AG04450 (cell line): ENCODE measurements around the gene ATOH1. TPM values are rescaled to one million over a fixed set of nuclear protein-coding genes. Genes with fewer than 3 reads are reported as not detected.

ENCODE experiments used
- CTCF ChIA-PET: fragments of 300-600, 350-600 bp; formaldehyde crosslinking; extraction: SDS; loops from one replicate; lab custom pipeline; 2022; ENCODE audit warnings: antibody characterized with exemption, inconsistent platforms; lab: Charles Lee
- POLR2A ChIA-PET: fragments of 350-600 bp; formaldehyde crosslinking; extraction: SDS; loops from one replicate; lab custom pipeline; 2021; ENCODE audit warnings: antibody characterized with exemption, inconsistent platforms; lab: Yijun Ruan, JAX
- DNase-seq: peaks from one replicate; pipeline ENCODE4 v3.0.0-alpha.2; 2011; ENCODE audit warnings: low read depth, low spot score
- H3K27ac ChIP-seq: one replicate; pipeline ENCODE4 v1.5.1; 2012; ENCODE audit warnings: low read depth, low read length, control low read depth
- H3K27me3 ChIP-seq: one replicate; pipeline ENCODE4 v1.6.0; 2012; ENCODE audit warnings: low read length; ENCODE audit not compliant: control insufficient read depth, insufficient read depth
- H3K4me3 ChIP-seq: 2 replicates; pipeline ENCODE4 v1.5.1; 2011; ENCODE audit warnings: mild to moderate bottlenecking, low read depth, low read length, control low read depth
- H3K9me3 ChIP-seq: 2 replicates; pipeline ENCODE4 v1.5.1; 2012; ENCODE audit warnings: low read length; ENCODE audit not compliant: control insufficient read depth, insufficient read depth
- CTCF ChIP-seq: IDR thresholded peaks from 2 replicates; pipeline ENCODE4 v1.5.1; 2011; ENCODE audit warnings: low read depth, low read length, control low read depth, inconsistent platforms
- polyA plus RNA-seq: library from polyadenylated mRNA; depleted of rRNA; stranded (reverse); fragments of >200 nt; gene quantifications from 2 replicates; pipeline ENCODE4 v1.2.3, GENCODE V29; 2011
- small RNA-seq: library from RNA; depleted of rRNA; stranded (forward); fragments of <200 nt; gene quantifications from one replicate; pipeline ENCODE3, GENCODE V24; 2012; ENCODE audit warnings: low read depth; ENCODE audit not compliant: insufficient read length

Gene ATOH1
- polyA plus RNA-seq, 1 experiment, result not detected

GRCh38 chr4:93876754-93877153, 48.2 kb downstream of the ATOH1 start:
- CTCF ChIA-PET, result interaction anchor here (0.5 to 1.2 kb wide), 2 partner anchors 85 to 1280 kb away, joined by 4 to 5 read pairs; no protein-coding TSS in a partner anchor
- no peaks in the 10 kb centered on the region for H3K9me3 ChIP-seq
- no peak for TF ChIP-seq CTCF

GRCh38 chr4:93878566-93878965, 50.0 kb downstream of the ATOH1 start:
- ChIA-PET CTCF (no interaction called here), POLR2A (no interaction called here)
- Histone ChIP-seq H3K4me3 (no peak overlapping the region), H3K9me3 (no peaks in the 10 kb centered on the region), H3K27ac (no peak overlapping the region), H3K27me3 (no peaks in the 10 kb centered on the region)
- no peak for TF ChIP-seq CTCF
- no peak for DNase-seq

More at GRCh38 chr4:93876754-93877153, 48.2 kb downstream of the ATOH1 start:
- Histone ChIP-seq H3K27ac (no peak overlapping the region), H3K4me3 (no peak overlapping the region), H3K27me3 (no peaks in the 10 kb centered on the region)
- no peak for DNase-seq
- POLR2A ChIA-PET, result no interaction called here

GRCh38 chr4:93879919-93880318, 51.4 kb downstream of the ATOH1 start:
- POLR2A ChIA-PET, result no interaction called here
- CTCF ChIA-PET, result interaction anchor here (0.8 kb wide), 1 partner anchor 18 kb away, joined by 7 read pairs; no protein-coding TSS in a partner anchor
- DNase-seq, result no peak

More at GRCh38 chr4:93879919-93880318, 51.4 kb downstream of the ATOH1 start:
- TF ChIP-seq CTCF, result no peak
- Histone ChIP-seq H3K4me3 (no peak overlapping the region), H3K27ac (no peak overlapping the region), H3K9me3 (no peaks in the 10 kb centered on the region), H3K27me3 (no peaks in the 10 kb centered on the region)

Small RNA genes within 50 kb of the gene (small RNA-seq; reads per million reads assigned to genes)
- gene RNA5SP164, result not detected
